ENCODE data around the gene CRYL1. TPM values are rescaled to one million over a fixed set of nuclear protein-coding genes. Genes with fewer than 3 reads are reported as not detected.

The CRYL1 gene
- total RNA-seq, 1 experiment from 2014 or later = 0.14 TPM

GRCh38 chr13:20401931-20402856 lies 123.5 kb downstream of the CRYL1 start:
- no peak overlapping the region for H3K4me3 ChIP-seq (ENCODE audit: insufficient read depth, low read depth, low read length)
- no peak for DNase-seq

DNA sequence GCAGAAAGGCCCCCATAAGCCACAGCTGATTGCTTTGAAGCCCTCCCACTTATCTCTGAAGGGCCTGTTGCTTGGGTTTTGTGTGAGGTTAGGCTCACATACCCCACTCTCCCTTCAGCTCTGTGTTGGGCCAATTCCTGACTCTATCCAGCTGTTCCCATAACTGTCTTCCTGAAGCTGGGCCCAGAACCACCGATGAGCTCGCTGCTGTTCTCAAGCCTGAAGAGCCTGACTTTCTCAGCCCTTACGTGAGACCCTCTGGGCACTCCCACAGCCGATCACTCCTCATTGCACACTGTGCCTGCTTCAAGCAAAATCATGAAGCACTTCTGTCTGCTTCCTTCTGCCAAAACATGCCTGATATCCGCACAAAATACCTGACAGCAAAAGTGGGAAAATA lies 124.1 kb downstream of the CRYL1 start:
- no peak overlapping the region for H3K4me3 ChIP-seq (ENCODE audit: insufficient read depth, low read depth, low read length)
- no peak for DNase-seq
- H3K36me3 ChIP-seq (replicated peaks; ENCODE audit: control insufficient read depth, insufficient read depth, low read length) = no peaks in the 10 kb centered on the region
- H3K27me3 ChIP-seq (ENCODE audit: control insufficient read depth, insufficient read depth, low read length) = no peaks in the 10 kb centered on the region

More at GRCh38 chr13:20401931-20402856, 123.5 kb downstream of the CRYL1 start:
- no peaks in the 10 kb centered on the region for H3K36me3 ChIP-seq (replicated peaks; ENCODE audit: control insufficient read depth, insufficient read depth, low read length)
- H3K27me3 ChIP-seq (ENCODE audit: control insufficient read depth, insufficient read depth, low read length) = no peaks in the 10 kb centered on the region

DNA sequence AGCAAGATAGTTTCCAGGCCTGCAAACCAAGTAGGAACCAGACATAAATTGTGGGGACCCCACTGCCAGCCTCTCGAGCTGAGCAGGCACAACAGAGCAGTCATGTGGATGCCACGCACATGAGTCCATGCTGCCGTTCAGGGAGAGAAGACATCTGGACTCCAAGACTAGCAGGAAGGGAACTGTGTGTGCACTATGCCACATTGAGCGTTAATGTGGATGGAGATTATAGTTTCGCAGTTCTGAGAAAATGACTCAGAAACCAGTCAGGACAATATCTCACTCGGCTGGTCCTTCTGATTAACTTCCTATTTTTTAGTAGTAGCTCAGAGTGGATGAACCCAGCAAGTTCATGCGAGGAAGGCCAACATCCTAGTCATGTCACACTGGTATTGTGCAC lies 124.9 kb downstream of the CRYL1 start:
- Histone ChIP-seq H3K27me3 (ENCODE audit: control insufficient read depth, insufficient read depth, low read length) (no peaks in the 10 kb centered on the region), H3K36me3 (replicated peaks; ENCODE audit: control insufficient read depth, insufficient read depth, low read length) (no peaks in the 10 kb centered on the region), H3K4me3 (ENCODE audit: insufficient read depth, low read depth, low read length) (no peak overlapping the region)
- DNase-seq = no peak

DNA sequence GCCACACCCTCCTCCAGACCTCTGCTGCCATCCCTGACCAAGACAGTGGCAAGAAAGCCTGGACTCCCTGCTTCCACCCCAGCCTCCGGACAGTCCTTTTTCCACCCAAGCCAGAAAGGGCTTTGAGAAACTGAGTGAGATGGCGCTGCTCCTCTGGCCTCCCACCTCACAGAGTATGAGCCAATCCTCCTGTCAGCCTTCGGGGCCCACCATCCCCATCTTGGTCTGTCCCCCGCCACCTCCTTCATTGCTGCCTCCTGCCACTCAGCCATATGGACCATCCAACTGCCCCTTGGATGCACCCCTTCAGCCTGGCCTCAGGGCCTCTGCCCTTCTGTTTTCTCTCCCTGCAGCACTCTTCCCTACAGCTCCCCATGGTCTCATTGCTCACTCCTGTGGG lies 125.7 kb downstream of the CRYL1 start:
- no peak for DNase-seq
- Histone ChIP-seq H3K4me3 (ENCODE audit: insufficient read depth, low read depth, low read length) (no peak overlapping the region), H3K27me3 (ENCODE audit: control insufficient read depth, insufficient read depth, low read length) (no peaks in the 10 kb centered on the region), H3K36me3 (replicated peaks; ENCODE audit: control insufficient read depth, insufficient read depth, low read length) (no peaks in the 10 kb centered on the region)

GRCh38 chr13:20399515-20399914 lies 126.1 kb downstream of the CRYL1 start:
- Histone ChIP-seq H3K36me3 (replicated peaks; ENCODE audit: control insufficient read depth, insufficient read depth, low read length) (no peaks in the 10 kb centered on the region), H3K4me3 (ENCODE audit: insufficient read depth, low read depth, low read length) (no peak overlapping the region), H3K27me3 (ENCODE audit: control insufficient read depth, insufficient read depth, low read length) (no peaks in the 10 kb centered on the region)
- DNase-seq = no peak

GRCh38 chr13:20398459-20398858 lies 127.2 kb downstream of the CRYL1 start:
- DNase-seq = no peak
- H3K36me3 ChIP-seq (replicated peaks; ENCODE audit: control insufficient read depth, insufficient read depth, low read length) = no peaks in the 10 kb centered on the region
- H3K27me3 ChIP-seq (ENCODE audit: control insufficient read depth, insufficient read depth, low read length) = no peaks in the 10 kb centered on the region
- no peak overlapping the region for H3K4me3 ChIP-seq (ENCODE audit: insufficient read depth, low read depth, low read length)

GRCh38 chr13:20397896-20398295 lies 127.8 kb downstream of the CRYL1 start:
- no peaks in the 10 kb centered on the region for H3K27me3 ChIP-seq (ENCODE audit: control insufficient read depth, insufficient read depth, low read length)
- H3K36me3 ChIP-seq (replicated peaks; ENCODE audit: control insufficient read depth, insufficient read depth, low read length) = no peaks in the 10 kb centered on the region
- no peak overlapping the region for H3K4me3 ChIP-seq (ENCODE audit: insufficient read depth, low read depth, low read length)
- DNase-seq = no peak

GRCh38 chr13:20395061-20395916 lies 130.4 kb downstream of the CRYL1 start:
- no peak for DNase-seq
- Histone ChIP-seq H3K36me3 (replicated peaks; ENCODE audit: control insufficient read depth, insufficient read depth, low read length) (no peaks in the 10 kb centered on the region), H3K4me3 (ENCODE audit: insufficient read depth, low read depth, low read length) (no peak overlapping the region)

GRCh38 chr13:20394506-20394905 lies 131.2 kb downstream of the CRYL1 start:
- no peaks in the 10 kb centered on the region for H3K36me3 ChIP-seq (replicated peaks; ENCODE audit: control insufficient read depth, insufficient read depth, low read length)
- no peak overlapping the region for H3K4me3 ChIP-seq (ENCODE audit: insufficient read depth, low read depth, low read length)
- no peaks in the 10 kb centered on the region for H3K27me3 ChIP-seq (ENCODE audit: control insufficient read depth, insufficient read depth, low read length)
- DNase-seq = peak; percentile 58

More at GRCh38 chr13:20395061-20395916, 130.4 kb downstream of the CRYL1 start:
- H3K27me3 ChIP-seq (ENCODE audit: control insufficient read depth, insufficient read depth, low read length) = no peaks in the 10 kb centered on the region

DNA sequence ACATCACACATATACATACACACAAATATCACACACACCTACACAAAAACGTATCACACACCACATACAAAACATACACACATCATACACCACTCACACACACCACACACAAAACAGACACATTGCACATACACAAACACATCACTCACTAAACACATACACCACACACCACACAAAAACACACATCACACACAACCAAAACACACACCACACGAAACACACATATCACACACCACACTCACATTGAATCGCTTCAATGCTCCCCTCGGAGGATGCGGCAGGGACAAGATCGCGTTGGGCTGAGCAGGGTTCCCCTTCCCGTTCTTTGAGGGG lies 131.5 kb downstream of the CRYL1 start:
- Histone ChIP-seq H3K4me3 (ENCODE audit: insufficient read depth, low read depth, low read length) (no peak overlapping the region), H3K36me3 (replicated peaks; ENCODE audit: control insufficient read depth, insufficient read depth, low read length) (no peaks in the 10 kb centered on the region), H3K27me3 (ENCODE audit: control insufficient read depth, insufficient read depth, low read length) (no peaks in the 10 kb centered on the region)
- no peak for DNase-seq

GRCh38 chr13:20393273-20394168 lies 132.1 kb downstream of the CRYL1 start:
- no peaks in the 10 kb centered on the region for H3K36me3 ChIP-seq (replicated peaks; ENCODE audit: control insufficient read depth, insufficient read depth, low read length)
- H3K27me3 ChIP-seq (ENCODE audit: control insufficient read depth, insufficient read depth, low read length) = no peaks in the 10 kb centered on the region
- H3K4me3 ChIP-seq (ENCODE audit: insufficient read depth, low read depth, low read length) = no peak overlapping the region
- DNase-seq = no peak

DNA sequence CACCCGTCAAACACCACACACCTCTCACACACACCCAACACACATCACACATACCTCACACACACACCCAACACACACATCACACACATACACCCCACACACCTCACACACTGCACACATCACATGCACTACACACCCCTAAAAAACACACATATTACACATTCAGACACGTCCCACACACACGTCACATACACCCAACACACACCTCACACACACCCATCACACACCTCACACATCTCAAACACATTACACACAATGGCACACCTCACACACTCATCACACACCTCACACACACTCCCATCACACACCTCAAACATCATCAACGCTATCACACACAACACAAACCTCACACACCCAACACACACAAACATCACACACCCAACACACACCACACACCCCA lies 133.1 kb downstream of the CRYL1 start:
- H3K4me3 ChIP-seq (ENCODE audit: insufficient read depth, low read depth, low read length) = no peak overlapping the region
- H3K27me3 ChIP-seq (ENCODE audit: control insufficient read depth, insufficient read depth, low read length) = no peaks in the 10 kb centered on the region
- no peaks in the 10 kb centered on the region for H3K36me3 ChIP-seq (replicated peaks; ENCODE audit: control insufficient read depth, insufficient read depth, low read length)
- no peak for DNase-seq

GRCh38 chr13:20391597-20392452 lies 133.8 kb downstream of the CRYL1 start:
- H3K27me3 ChIP-seq (ENCODE audit: control insufficient read depth, insufficient read depth, low read length) = no peaks in the 10 kb centered on the region
- no peak overlapping the region for H3K4me3 ChIP-seq (ENCODE audit: insufficient read depth, low read depth, low read length)
- DNase-seq = peak; percentile 73
- no peaks in the 10 kb centered on the region for H3K36me3 ChIP-seq (replicated peaks; ENCODE audit: control insufficient read depth, insufficient read depth, low read length)

Data from H7 (cell line).